Activated CD4-positive, alpha-beta memory T cell treated with anti-CD3 and anti-CD28 coated beads for 36 hours (primary cell): ENCODE data around the gene GNL2. TPM values are rescaled to one million over a fixed set of nuclear protein-coding genes. Genes with fewer than 3 reads are reported as not detected.

Experiments used
- CTCF ChIA-PET: fragments of 350-600 bp; sonication (Branson Sonifier 250); formaldehyde crosslinking; loops from one replicate; lab custom pipeline; 2021; ENCODE audit warnings: antibody characterized with exemption, inconsistent platforms; lab: Charles Lee
- POLR2A ChIA-PET: fragments of 350-600 bp; sonication (Branson Sonifier 250); formaldehyde crosslinking; loops from one replicate; lab custom pipeline; 2021; ENCODE audit warnings: antibody characterized with exemption; lab: Charles Lee
- DNase-seq: peaks from one replicate; pipeline ENCODE4 v3.0.0-alpha.2; 2020
- H3K27ac Mint-ChIP-seq: one replicate; pipeline ENCODE4 v1.8.0; 2021; ENCODE audit warnings: mixed read lengths
- H3K27me3 Mint-ChIP-seq: one replicate; pipeline ENCODE4 v1.8.0; 2021; ENCODE audit warnings: mixed read lengths
- H3K36me3 Mint-ChIP-seq: one replicate; pipeline ENCODE4 v1.8.0; 2021; ENCODE audit warnings: mixed read lengths
- H3K4me1 Mint-ChIP-seq: one replicate; pipeline ENCODE4 v1.8.0; 2021; ENCODE audit warnings: low read depth, mixed read lengths
- H3K4me3 Mint-ChIP-seq: one replicate; pipeline ENCODE4 v1.8.0; 2021; ENCODE audit warnings: mild to moderate bottlenecking, mixed read lengths
- H3K9me3 Mint-ChIP-seq: one replicate; pipeline ENCODE4 v1.8.0; 2021; ENCODE audit warnings: mixed read lengths
- intact Hi-C: fragments of 100-400 bp; cut with micrococcal nuclease; formaldehyde crosslinking; loops from one replicate; pipeline ENCODE4 v1.15.1; 2023
- total RNA-seq, 2 experiments: library from RNA; stranded (reverse); gene quantifications; one replicate each; pipeline ENCODE4 v1.2.3, GENCODE V29; 2021

The GNL2 gene
- total RNA-seq, 2 experiments from 2014 or later: 70.7 to 71.2 TPM

DNA sequence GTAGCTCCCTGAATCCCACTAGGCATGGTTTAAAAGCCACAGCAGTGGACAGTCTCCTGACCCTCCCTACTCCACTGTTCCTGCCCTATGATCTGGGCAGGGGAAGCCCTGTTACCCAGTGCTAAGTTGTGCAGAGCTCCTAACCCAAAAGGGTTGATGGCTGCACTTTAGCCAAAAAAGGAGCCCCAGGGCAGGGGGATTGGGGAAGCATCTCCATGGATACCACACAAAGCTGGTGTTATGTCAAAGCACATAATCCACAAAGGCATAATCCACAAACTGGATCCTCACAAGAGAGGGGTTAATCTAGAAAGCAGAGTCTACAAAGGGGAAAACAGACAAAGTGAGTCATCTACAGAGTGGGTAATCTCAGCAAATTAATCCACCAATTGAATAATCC, 33.3 kb upstream of the GNL2 start:
- ChIA-PET CTCF (no interaction called here), POLR2A (no interaction called here)
- Mint-ChIP-seq H3K27ac (no peak overlapping the region), H3K9me3 (no peaks in the 10 kb centered on the region), H3K4me3 (no peak overlapping the region), H3K27me3 (peaks cover 65% of the 10 kb centered on the region), H3K4me1 (peaks cover 5% of the 10 kb centered on the region), H3K36me3 (no peaks in the 10 kb centered on the region)
- no peak for DNase-seq
- intact Hi-C loops: no loop called here

DNA sequence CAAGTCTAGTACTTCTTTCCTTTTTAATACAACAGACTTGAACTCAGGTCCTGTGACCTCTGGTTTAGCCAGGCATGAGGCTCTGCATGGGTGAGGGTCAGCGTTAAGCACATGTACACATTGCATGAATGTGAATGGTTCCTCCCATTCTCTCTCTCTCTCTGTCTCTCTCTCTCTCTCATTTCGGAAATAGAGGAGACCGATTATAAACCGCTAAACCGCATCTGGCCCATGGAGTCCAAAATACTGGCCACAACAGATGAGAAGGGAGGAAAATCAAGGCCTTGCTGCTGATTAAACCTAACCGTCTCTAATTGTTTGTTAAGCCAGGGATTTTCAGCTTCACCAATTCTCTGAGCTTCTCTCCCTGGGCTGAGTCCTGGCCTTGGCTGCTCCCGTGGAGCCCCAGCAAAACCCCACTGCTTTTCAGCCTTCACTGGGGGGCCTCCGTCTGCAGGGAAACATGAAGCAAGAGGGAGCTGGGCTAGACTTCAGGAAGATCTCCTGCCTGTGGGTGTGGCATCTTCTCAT, 32.4 kb upstream of the GNL2 start:
- Mint-ChIP-seq H3K4me3 (no peak overlapping the region), H3K36me3 (no peaks in the 10 kb centered on the region), H3K9me3 (no peaks in the 10 kb centered on the region), H3K27me3 (peaks cover 59% of the 10 kb centered on the region), H3K4me1 (peaks cover 3% of the 10 kb centered on the region), H3K27ac (no peak overlapping the region)
- ChIA-PET CTCF (interaction anchor here (2.3 kb wide), 1 partner anchor 24 kb away, joined by 9 read pairs; no protein-coding TSS in a partner anchor), POLR2A (no interaction called here)
- DNase-seq: no peak
- intact Hi-C loops: no loop called here

GRCh38 chr1:37622131-37622530, 26.4 kb upstream of the GNL2 start:
- CTCF ChIA-PET: interaction anchor here (0.7 kb wide), 1 partner anchor 71 kb away, joined by 4 read pairs; no protein-coding TSS in a partner anchor
- intact Hi-C loops: no loop called here
- Mint-ChIP-seq H3K9me3 (no peaks in the 10 kb centered on the region), H3K27ac (no peak overlapping the region), H3K27me3 (peaks cover 36% of the 10 kb centered on the region), H3K4me1 (no peaks in the 10 kb centered on the region), H3K36me3 (no peaks in the 10 kb centered on the region), H3K4me3 (no peak overlapping the region)
- no peak for DNase-seq
- POLR2A ChIA-PET: interaction anchor here (0.6 kb wide), 2 partner anchors 128 to 926 kb away, joined by 3 to 4 read pairs; no protein-coding TSS in a partner anchor

DNA sequence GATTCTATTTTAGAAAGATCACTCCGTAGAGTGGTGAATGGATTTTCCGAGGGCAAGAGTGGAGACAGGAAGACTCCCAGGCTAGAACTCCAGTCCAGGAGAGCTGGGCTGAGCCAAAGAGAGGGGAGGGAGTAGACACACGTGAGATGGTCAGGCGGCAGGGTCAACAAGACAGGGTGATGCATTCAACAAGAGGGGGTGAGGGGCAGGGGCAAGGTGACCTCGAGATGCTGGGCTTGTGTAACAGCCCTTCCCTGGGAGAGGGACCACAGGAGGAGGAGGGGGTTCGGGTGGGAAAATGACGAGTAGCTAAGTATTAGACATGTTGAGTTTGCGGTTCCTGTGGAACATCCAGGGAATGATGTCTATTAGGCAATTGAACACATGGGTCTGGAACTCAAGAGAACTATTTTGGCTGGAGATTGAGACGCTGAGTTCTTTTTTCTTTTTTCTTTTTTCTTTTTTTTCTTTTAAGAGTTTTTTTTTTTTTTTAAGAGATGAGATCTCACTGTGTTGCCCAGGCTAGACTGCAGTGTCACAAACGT, 25.7 kb upstream of the GNL2 start:
- Mint-ChIP-seq H3K4me1 (no peaks in the 10 kb centered on the region), H3K4me3 (no peak overlapping the region), H3K27ac (no peak overlapping the region), H3K27me3 (peaks cover 35% of the 10 kb centered on the region), H3K36me3 (no peaks in the 10 kb centered on the region), H3K9me3 (no peaks in the 10 kb centered on the region)
- POLR2A ChIA-PET: interaction anchor here (0.6 kb wide), 1 partner anchor 129 kb away, joined by 4 read pairs; no protein-coding TSS in a partner anchor
- no peak for DNase-seq
- intact Hi-C loops: no loop called here
- CTCF ChIA-PET: interaction anchor here (0.7 kb wide), 1 partner anchor 72 kb away, joined by 4 read pairs; no protein-coding TSS in a partner anchor

DNA sequence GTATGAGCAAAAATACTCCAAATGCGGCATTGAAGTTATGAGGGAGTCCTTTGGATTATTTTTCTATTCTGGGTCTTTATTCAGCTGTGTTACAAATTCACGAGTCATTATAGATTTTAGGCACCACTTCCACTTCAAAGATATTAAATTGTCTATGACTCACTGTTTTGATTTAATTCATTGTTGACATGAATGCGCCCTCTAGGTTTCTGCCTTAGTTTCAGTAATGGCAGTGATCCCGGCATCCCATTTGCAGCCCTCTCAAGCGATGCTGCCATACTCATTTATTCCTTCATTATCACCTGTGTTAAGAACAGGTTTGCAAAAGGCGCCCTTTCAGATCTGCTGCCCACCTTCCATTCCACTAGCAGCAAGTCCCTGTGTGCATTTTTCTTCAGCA, 25.0 kb upstream of the GNL2 start:
- intact Hi-C loops: no loop called here
- Mint-ChIP-seq H3K27ac (no peak overlapping the region), H3K4me3 (no peak overlapping the region), H3K9me3 (no peaks in the 10 kb centered on the region), H3K4me1 (no peaks in the 10 kb centered on the region), H3K36me3 (no peaks in the 10 kb centered on the region), H3K27me3 (peaks cover 36% of the 10 kb centered on the region)
- ChIA-PET CTCF (no interaction called here), POLR2A (no interaction called here)
- DNase-seq: no peak

DNA sequence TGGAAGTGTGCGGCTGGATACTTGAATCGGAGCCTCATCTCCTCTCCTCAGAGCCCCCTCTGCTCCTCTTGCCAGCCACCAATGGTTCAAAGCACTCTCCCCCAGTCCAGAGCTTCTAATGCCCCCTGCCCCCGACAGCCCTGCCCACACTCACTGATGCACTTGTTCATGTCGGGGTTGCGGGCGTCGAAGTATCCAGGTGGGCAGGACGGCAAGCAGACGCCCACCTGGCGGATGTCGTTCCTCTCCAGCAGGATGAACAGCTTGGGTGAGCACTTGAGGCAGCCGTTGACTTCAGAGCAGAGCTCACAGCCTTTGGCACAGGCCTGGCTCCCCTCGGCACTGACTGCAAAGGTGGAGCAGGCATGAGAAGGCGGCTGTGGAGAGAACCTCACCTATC, 20.6 kb upstream of the GNL2 start:
- H3K27me3 Mint-ChIP-seq: peaks cover 36% of the 10 kb centered on the region
- ChIA-PET POLR2A (no interaction called here), CTCF (no interaction called here)
- H3K4me1 Mint-ChIP-seq: no peaks in the 10 kb centered on the region
- no peaks in the 10 kb centered on the region for H3K36me3 Mint-ChIP-seq
- DNase-seq: no peak
- no peak overlapping the region for H3K27ac Mint-ChIP-seq
- H3K9me3 Mint-ChIP-seq: no peaks in the 10 kb centered on the region
- H3K4me3 Mint-ChIP-seq: no peak overlapping the region
- intact Hi-C loops: no loop called here

DNA sequence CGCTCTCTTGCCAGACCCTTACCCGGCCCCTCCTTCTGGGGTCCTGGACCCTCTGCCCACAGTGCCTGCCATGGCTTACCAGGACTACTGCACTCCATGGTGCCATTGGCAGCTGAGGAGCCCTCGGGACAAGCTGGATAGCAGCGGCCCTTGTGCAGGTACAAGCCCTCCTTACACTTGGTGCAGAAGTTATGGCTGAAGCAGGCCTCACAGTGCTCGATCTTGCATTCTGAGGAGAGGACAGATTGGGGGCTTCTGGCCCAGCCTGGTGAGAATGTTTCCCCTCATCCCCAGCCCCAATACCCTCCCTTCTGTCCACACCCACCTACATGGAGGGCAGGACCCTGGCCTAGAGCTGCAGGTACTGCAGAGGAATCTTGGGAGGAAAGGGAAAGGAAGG, 18.4 kb upstream of the GNL2 start:
- no peak overlapping the region for H3K27ac Mint-ChIP-seq
- intact Hi-C loops: no loop called here
- H3K4me1 Mint-ChIP-seq: no peaks in the 10 kb centered on the region
- no peaks in the 10 kb centered on the region for H3K9me3 Mint-ChIP-seq
- ChIA-PET CTCF (no interaction called here), POLR2A (no interaction called here)
- DNase-seq: no peak
- no peak overlapping the region for H3K4me3 Mint-ChIP-seq
- peaks cover 31% of the 10 kb centered on the region for H3K27me3 Mint-ChIP-seq
- H3K36me3 Mint-ChIP-seq: no peaks in the 10 kb centered on the region

- Mint-ChIP-seq H3K4me1 (no peaks in the 10 kb centered on the region), H3K9me3 (no peaks in the 10 kb centered on the region), H3K4me3 (no peak overlapping the region), H3K27me3 (peaks cover 20% of the 10 kb centered on the region), H3K27ac (no peak overlapping the region), H3K36me3 (no peaks in the 10 kb centered on the region)
- intact Hi-C loops: no loop called here
- ChIA-PET CTCF (interaction anchor here (1.4 kb wide), 1 partner anchor 9 kb away, joined by 10 read pairs; no protein-coding TSS in a partner anchor), POLR2A (no interaction called here)
- no peak for DNase-seq
These were observed 16.4 kb upstream of the GNL2 start for GRCh38 chr1:37612186-37612585.

GRCh38 chr1:37609994-37610393, 14.3 kb upstream of the GNL2 start:
- DNase-seq: no peak
- H3K9me3 Mint-ChIP-seq: no peaks in the 10 kb centered on the region
- POLR2A ChIA-PET: no interaction called here
- CTCF ChIA-PET: no interaction called here
- H3K36me3 Mint-ChIP-seq: no peaks in the 10 kb centered on the region
- intact Hi-C loops: no loop called here
- no peak overlapping the region for H3K4me3 Mint-ChIP-seq
- no peak overlapping the region for H3K27ac Mint-ChIP-seq
- peaks cover 3% of the 10 kb centered on the region for H3K27me3 Mint-ChIP-seq
- H3K4me1 Mint-ChIP-seq: no peaks in the 10 kb centered on the region

- ChIA-PET CTCF (interaction anchor here (0.8 to 2.1 kb wide), 2 partner anchors 49 to 72 kb away, joined by 3 to 10 read pairs; no protein-coding TSS in a partner anchor), POLR2A (no interaction called here)
- Mint-ChIP-seq H3K27ac (no peak overlapping the region), H3K4me1 (no peaks in the 10 kb centered on the region), H3K36me3 (no peaks in the 10 kb centered on the region), H3K9me3 (no peaks in the 10 kb centered on the region), H3K27me3 (peaks cover 2% of the 10 kb centered on the region), H3K4me3 (no peak overlapping the region)
- intact Hi-C loops: no loop called here
- no peak for DNase-seq
These were observed 13.3 kb upstream of the GNL2 start for GRCh38 chr1:37609002-37609401.

DNA sequence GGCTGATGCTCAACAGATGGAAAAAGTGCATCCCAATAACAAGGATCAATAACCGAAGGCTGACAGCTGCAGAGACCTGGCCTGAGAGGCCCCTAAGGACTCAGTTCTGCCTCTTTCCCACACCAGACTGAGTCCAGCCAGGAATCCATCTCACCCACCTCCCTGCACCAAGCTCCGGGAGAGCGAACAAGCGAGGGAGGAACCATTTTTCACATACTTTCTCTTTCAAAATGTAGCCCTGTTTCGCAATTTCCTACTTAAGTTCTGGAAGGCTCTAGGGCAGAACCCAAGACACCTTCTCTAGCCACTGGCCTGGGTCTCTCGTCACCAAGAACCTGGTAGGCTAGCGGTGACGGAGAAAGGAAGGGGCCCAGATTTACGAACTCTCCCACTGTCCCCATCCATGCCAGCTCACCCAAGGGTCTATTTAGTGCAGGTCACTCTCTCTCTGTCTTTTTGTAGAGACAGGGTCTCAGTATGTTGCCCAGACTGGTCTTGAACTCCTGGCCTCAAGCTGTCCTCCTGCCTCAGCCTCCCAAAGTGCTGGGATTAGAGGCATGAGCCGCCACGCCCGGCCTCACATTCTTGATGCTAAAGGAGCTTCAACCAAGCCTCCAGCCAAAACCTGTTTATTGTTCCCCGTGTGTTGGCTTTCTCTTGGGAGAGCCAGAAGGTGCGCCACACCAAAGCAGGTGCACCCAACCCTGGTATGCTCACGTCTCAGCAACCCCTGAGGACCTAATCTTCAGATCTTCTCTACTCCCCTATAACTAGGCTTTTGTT, 10.9 kb upstream of the GNL2 start:
- Mint-ChIP-seq H3K27ac (no peak overlapping the region), H3K4me1 (no peaks in the 10 kb centered on the region)
- intact Hi-C loops: no loop called here

DNA sequence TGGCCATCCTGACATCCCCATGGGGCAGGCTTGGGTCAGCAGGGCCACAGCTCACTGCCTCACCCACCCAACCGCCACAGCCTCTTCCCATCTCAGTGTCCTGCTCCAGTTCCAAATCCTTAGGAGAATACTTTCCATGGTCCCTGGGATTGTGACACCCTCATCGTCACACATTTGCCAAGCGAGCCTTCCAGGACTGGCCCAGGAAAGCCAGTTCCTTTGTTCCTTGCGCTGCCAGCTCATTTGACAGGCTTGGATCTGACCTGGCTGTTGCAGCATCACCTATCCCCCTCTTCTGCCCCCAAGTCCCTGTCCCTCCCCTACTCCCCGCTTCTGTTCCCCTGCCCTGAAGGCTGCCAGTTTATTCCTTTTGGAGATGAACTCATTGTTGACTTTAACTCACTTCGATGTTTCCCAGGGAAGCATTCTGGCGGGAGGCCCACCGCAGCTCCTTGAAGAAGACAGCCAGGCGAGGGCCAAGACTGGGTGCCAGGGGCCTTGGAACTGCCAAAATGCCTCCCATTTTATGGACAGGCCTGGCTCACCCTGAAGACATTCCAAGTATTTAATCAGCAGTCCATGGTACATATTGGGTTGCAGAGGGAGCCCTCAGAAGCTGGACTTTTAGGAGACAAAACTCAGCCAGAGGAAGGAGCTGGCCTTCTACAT, 10.2 kb upstream of the GNL2 start:
- DNase-seq: no peak
- H3K9me3 Mint-ChIP-seq: no peaks in the 10 kb centered on the region
- ChIA-PET POLR2A (no interaction called here), CTCF (interaction anchor here (0.6 to 9.9 kb wide), 2 partner anchors 72 to 94 kb away, joined by 3 to 220 read pairs; no protein-coding TSS in a partner anchor)
- H3K27ac Mint-ChIP-seq: no peak overlapping the region
- no peaks in the 10 kb centered on the region for H3K4me1 Mint-ChIP-seq
- no peaks in the 10 kb centered on the region for H3K36me3 Mint-ChIP-seq
- H3K27me3 Mint-ChIP-seq: no peaks in the 10 kb centered on the region
- intact Hi-C loops: no loop called here
- no peak overlapping the region for H3K4me3 Mint-ChIP-seq

More for the DNA sequence above, 10.9 kb upstream of the GNL2 start:
- Mint-ChIP-seq H3K27me3 (no peaks in the 10 kb centered on the region), H3K9me3 (no peaks in the 10 kb centered on the region), H3K4me3 (no peak overlapping the region), H3K36me3 (no peaks in the 10 kb centered on the region)
- ChIA-PET CTCF (interaction anchor here (0.6 to 9.9 kb wide), 3 partner anchors 72 to 93 kb away, joined by 3 to 220 read pairs (median 10); no protein-coding TSS in a partner anchor), POLR2A (no interaction called here)
- DNase-seq: no peak
